ENCODE data around the gene ABCA7.

ABCA7 gene

DNA sequence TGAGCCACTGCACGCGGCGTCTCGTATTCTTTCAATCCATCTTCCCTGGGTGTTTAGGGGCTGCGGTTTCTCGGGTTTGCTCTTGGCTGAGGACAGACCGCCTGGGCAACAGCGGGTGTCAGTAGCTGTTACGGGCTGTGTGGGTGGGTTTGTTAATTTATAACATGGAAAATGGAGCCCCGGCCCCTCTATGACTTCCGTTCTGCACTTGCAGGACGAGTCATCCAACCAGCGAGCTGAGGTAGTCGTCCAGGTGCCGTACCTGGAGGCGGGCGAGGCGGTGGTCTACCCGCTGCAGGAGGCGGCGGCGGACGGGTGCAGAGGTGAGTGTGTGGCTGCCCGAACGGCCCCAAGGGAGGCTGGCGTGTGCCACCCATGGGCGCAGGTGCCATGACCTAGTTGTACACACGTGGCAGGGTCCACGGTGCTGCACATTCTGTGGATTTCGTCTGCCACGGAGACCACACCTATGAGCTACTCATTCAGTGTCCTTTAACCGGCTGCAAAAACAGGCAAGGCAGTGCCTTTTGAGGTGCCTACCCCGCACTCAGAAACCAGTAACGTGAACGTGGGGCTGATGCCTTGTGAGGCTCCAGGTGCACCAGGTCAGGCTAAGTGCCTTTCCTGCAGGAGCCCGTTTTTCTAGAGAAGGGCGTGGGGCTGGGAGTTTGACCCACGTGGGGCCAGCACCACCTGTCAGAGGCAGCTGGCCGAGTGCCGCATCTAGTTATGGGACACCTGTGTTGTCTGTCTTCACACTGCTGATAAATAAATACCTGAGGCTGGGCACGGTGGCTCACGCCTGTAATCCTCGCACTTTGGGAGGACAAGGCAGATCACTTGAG lies 44.3 kb downstream of the ABCA7 start:
- in situ Hi-C loops (cut with MboI; ENCODE audit: low sequenced_read_pairs) = no loop called here

DNA sequence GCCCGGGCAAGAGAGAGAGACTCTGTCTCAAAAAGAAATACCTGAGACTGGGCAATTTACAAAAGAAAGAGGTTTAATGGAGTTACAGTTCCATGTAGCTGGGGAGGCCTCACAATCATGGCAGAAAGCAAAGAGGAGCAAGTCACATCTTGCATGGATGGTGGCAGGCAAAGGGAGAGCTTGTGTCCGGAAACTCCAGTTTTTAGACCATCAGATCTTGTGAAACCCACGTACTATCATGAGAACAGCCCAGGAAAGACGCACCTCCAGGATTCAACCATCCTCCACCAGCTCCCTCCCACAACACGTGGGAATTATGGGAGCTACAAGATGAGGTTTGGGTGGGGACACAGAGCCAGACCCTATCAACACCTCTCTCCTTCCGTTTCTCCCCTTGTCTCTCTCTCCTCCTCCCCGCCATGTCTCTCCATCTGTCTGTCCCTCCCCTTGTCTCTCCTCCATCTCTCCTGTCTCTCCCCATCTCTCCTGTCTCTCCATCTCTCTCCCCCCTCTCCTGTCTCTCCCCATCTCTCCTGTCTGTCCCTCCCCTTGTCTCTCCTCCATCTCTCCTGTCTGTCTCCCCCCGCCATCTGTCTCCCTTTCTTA lies 45.2 kb downstream of the ABCA7 start:
- in situ Hi-C loops (cut with MboI; ENCODE audit: low sequenced_read_pairs) = no loop called here

DNA sequence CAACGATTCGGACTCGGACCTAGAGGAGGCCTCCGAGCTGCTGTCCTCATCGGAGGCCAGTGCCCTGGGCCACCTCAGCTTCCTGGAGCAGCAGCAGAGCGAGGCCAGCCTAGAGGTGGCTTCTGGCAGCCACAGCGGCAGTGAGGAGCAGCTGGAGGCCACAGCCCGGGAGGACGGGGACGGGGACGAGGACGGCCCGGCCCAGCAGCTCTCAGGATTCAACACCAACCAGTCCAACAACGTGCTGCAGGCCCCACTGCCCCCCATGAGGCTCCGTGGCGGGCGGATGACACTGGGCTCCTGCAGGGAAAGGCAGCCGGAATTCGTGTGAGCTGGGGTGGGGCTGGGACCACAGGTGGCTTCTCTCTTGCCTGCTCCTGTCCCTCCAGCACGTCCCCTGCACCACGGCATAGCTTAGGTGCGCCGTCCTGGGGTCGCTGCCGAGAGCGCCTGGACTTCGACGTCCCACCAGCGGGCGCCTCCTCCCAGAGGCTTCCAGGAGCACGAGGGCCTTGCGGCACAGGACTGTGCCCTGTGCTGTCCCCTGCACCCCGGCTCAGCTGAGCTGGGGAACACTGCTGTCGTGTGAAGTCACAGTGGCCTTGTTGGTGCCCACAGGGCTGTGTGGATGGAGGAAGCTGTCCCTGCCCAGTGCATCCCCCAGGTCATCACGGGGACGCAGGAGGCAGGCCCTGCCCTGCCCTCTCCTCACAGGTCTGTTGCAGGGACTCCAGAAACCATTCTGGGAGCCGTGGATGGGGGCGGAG lies 46.0 kb downstream of the ABCA7 start:
- in situ Hi-C loops (cut with MboI; ENCODE audit: low sequenced_read_pairs) = no loop called here

DNA sequence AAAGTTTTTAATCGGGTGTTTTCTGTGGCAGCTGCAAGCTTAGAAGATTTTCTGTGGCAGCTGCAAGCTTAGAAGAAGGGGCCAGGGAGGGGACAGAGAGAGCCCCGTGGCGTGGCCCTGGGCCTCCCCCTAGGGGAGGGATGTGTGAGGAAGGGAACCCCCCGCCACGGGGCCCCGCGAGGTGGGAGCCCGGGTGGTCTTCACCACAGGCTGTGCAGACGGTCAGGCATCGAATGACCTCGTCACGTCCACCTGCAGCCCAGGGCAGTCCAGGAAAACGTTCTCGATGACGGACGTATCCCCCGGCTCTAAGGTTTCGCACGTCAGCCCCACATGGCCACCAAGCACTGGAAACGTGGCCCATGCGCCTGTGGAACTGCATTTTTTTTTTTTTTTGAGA lies 46.7 kb downstream of the ABCA7 start:
- in situ Hi-C loops (cut with MboI; ENCODE audit: low sequenced_read_pairs) = no loop called here

DNA sequence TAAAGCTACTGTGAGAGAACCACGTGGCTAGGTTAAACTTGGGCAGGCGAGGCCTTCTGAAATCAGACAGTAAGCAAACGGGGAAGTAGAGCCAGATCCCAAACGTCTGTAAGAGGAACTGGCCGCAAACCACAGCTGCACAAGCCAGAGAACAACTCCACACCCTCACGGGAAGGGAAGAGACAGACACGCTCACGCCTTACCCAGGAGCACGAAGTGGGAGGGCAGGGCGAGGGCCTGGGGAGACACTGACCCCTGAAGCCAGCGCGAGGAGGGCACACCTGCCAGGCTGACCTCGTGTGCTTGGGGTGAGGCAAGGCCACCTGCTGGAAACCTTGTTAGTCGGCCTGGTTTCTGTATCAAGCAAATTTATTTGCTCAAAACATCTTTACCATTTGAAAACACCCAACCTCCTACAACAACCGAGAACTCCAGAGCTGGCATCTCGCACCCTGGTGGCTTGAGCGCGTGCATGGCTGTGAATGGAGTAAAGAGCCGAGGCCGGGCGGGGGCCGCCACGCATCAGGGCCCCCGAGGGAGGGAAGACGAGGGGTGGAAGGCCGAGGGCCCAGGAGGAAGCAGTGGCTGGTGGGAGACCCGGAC lies 48.0 kb downstream of the ABCA7 start:
- in situ Hi-C loops (cut with MboI; ENCODE audit: low sequenced_read_pairs) = no loop called here

DNA sequence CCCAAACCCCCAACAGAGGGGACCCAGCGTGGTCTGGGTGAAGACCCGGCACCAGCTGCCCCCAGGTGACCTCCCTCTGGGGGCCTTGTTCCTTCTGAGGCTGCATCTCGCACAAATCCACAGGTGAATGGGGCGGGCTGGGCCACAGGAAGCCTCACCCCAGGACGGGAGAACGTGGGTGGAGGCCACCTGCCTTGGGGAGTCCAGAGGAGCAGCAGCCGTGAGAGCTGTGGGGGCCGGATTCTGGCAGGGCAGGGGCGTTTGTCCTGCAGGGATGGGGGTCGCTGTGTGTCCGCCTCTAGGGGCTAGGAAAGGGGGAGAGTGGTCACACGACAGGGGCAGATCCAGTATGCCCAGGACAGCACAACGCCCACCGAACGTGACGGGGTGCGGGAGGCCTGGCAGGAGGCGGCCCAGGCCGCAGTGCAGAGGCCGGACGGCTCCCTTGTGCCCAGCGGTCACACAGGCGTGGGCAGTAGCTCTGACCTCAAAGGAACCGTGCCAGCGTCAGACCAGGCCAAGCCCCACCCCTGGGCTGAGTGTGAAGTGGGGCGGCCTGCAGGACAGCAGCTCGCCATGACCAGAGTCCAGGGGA lies 48.6 kb downstream of the ABCA7 start:
- in situ Hi-C loops (cut with MboI; ENCODE audit: low sequenced_read_pairs) = no loop called here

DNA sequence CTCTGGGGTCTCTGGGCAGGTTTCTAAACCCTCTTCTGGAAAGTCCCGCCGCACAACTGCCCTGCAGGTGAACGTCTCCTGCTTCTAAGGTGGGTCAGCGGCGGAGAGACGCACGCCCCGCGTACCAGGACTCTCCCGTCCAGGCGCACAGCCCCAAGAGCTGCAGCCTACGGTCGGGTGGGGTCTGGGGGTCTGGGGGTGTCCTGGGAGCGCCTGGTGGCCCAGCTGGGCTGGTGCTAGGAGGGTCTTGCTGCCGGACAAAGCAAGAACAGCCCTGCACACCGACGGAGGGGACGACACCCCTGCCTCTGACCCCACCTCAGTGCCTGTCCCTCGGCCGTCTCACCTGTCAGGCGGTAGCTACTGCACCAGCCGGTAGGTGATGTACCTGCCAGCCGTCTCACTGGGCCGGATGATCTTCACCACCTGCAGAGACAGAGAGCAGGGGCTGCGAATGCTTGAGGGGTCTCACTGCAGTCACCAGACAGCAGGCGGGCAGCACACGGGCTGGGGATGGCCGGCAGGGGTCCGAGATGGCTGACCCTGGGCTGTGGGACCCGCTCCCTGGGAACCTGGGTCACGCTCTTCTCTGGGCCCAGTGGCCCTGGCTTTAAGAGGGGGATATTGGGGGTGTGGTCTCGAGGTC lies 49.3 kb downstream of the ABCA7 start:
- in situ Hi-C loops (cut with MboI; ENCODE audit: low sequenced_read_pairs) = no loop called here

DNA sequence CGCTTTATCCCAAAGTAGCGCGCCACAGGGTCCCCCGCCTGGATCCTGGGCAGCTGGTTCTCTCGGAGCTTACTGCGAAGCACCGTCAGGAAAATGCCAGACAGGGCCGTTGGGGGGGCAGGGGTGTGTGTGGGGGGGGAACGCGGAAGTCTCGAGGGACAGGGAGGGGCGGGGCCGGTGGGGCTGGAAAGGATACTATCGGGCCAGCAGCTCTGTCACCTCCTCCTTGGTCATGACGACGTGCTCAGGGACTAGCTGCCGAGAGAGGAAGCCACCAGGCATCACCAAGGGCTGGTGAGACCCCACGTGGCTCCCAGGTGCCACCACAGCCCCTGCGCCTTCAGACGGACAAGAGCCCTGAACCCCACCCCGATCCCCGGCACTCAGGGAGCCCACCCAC lies 50.0 kb downstream of the ABCA7 start:
- in situ Hi-C loops (cut with MboI; ENCODE audit: low sequenced_read_pairs) = no loop called here

DNA sequence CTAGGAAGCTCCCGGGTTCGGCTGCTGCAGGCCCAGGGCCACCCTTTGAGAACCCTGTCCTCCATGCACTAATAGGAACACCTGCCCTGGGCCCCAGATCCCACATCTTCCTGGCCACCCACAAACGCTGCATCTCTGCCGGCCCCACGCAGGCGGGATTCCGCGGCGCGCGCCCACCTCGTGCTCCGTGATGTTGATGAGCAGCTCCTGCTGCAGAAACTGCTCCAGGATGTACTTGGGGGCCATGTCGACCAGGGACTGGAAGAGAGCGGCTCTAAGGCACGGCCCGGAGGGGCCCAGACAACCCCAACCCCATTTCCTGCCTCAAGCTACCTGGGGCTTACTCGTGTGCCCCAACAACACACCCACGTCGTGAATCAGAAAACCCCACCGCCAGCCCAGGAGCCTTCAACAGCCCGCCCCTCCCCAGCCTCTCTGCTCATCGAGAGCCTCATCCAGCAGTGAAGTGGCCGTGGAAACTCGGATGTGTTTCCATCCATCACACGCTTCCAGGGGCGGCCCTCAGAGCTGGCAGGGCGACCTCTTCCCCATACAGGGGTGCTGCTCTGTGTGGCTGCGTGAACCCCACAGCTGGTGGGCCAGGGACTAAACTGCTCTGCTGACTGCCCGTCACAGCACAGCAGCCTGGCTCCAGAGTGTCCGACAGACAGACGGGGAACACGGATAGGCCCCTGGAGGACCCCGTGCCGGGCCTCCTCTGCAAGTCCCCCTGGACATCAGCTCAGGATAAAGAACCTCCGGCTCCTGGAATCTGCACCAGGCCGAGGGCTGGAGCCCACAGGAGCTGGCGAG lies 51.0 kb downstream of the ABCA7 start:
- in situ Hi-C loops (cut with MboI; ENCODE audit: low sequenced_read_pairs) = no loop called here

DNA sequence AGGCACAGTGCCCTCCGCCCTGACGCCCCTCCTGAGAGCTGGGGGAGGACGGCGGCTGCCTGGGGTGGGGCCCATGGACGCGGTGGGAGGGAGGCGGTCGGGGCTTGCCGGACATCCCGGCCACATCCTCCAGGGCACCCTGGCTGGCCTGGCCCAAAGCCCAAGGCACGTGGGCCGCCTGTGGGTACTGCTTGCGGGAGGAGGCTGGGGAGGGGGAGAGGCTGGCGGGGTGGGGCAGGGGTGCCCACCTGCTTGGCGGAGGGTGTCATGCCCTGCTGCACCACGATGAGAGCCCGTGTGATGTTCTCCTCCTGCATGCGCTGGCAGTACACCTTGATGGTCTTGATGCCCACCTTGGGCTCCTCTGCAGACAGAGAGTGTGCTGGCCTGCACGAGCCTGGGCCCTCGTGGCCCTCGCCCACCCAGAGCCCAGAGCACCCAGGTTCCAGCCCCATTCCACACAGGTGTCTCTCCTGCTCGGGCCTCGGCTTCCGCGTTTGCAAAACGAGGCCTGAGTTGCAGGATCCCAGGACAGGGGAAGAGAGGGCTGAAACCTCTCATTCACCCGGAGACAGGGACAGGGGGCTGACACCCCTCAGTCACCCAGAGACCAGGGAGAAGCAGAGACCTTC lies 51.8 kb downstream of the ABCA7 start:
- in situ Hi-C loops (cut with MboI; ENCODE audit: low sequenced_read_pairs) = no loop called here

DNA sequence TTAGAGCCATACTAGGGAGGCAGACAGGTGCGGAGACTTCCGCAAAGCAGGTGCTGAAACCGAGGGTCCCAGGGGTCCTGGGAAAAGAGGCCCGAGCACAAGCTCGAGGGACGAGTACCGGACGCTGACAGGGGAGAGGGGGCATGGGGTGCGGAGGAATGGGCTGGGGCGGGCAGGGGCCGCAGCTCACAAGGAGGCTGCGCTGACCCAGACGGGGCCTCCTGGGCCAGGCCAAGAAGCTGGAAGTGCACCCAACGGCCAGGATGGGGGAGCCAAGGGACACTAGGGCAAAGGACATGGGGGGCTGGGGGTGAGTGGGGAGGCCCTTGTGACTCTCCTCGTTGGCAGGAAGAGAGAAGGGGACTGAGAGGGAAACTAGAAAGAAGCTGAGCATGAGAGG lies 53.4 kb downstream of the ABCA7 start:
- in situ Hi-C loops (cut with MboI; ENCODE audit: low sequenced_read_pairs) = no loop called here

DNA sequence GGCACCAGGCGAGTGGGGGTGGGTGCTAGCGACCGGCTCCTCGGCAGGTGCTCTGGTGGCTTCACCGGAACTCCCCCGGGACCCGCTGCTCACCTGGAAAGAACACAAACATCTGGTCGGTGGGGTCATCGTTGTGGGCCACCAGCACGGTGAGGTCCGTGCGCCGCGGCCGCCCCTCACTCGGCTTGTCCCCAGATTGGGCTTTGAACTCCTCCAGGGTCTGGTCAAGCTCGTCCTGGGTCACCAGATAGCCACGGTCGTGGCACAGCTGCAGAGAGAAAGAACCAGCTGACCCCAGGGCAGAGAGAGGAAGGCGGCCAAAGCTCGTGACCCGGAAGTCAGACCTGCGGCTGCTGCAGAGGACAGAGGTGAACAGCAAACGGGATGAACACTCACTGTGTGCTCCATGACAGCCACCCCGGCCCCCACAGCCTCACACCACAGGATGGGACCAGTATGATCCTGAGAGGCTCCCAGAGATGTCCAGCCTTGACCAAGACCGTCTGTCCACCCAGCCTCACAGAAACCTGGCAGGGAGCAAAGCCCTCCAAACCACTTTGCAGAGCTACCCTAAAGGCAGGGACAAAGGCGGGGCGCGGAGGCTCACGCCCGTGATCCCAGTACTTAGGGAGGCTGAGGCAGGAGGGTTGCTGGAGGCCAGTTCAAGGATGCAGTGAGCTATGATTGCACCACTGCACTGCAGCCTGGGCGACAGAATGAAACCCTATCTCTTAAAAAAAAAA lies 54.1 kb downstream of the ABCA7 start:
- in situ Hi-C loops (cut with MboI; ENCODE audit: low sequenced_read_pairs) = no loop called here

DNA sequence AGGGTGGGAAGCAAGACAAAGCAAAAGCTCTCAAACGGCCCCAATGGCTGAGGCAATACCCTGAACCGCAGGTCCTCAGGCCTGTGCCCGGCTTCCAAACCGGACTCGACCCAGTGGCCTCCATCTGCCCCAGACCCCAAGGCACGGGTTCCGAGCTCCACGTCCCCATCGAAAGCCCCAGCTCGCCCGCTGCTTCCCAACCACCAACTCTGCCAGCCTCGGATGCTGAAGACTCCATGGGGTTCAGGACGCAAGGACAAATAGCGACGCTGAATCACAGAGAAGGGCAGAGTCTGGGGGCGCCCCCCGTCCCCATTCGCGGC lies 54.7 kb downstream of the ABCA7 start:
- in situ Hi-C loops (cut with MboI; ENCODE audit: low sequenced_read_pairs) = no loop called here

DNA sequence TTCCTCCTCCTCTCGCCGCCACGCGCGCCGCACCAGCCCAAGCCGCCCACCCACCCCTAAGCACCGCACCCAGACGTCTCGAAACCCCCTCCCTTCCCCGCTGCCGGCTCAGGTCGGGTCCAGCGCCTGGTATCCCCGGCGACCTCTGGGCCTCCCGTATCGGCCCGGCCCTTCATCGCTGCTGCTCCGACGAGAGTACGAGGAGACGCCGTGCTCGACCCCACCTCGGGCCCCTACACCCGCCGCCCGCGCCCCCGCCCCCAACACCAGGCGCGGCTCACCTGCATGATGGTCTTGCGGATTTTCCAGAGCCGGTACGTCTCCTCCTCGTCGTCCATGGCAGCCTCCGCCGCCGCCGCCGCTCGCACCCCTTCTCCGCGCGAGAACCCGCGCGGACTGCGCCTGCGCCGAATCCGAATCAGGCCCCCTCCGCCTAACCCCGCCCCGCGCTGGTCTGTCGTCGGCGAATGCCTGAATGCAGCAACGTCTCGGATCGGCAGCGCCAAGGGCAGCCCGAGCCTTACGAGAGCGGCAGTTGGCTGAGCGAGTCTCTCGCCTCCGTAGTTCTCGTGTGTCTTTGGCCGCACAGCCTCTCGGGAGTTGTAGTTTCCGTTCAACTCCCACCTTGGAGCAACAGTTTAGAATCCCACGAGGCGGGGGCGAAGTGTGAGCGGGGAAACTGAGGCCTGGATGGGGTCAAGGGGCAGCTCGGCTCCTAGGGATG lies 55.2 kb downstream of the ABCA7 start, which contains the start of gene POLR2E:
POLR2E (minus strand) TSS at position 398 of the 724 bp plus-strand sequence; CDS start at position 338, 60 bp downstream.
- in situ Hi-C loops (cut with MboI; ENCODE audit: low sequenced_read_pairs) = no loop called here

DNA sequence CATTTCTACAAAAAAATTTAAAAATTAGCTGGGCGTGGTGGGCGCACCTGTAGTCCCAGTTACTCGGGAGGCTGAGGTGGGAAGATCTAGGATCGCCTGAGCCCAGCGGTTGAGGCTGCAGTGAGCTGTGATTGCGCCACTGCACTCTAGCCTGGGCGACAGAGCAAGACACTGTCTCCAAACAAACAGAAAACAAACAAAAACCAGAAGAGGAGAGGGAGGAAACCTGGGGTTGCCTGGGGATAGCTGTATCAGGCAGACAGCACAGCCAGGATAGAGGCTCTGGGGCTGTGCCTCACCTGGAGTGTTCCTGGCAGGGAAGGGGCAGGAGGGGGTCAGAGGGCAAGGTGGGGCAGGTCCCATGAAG lies 57.9 kb downstream of the ABCA7 start:
- in situ Hi-C loops (cut with MboI; ENCODE audit: low sequenced_read_pairs) = no loop called here

DNA sequence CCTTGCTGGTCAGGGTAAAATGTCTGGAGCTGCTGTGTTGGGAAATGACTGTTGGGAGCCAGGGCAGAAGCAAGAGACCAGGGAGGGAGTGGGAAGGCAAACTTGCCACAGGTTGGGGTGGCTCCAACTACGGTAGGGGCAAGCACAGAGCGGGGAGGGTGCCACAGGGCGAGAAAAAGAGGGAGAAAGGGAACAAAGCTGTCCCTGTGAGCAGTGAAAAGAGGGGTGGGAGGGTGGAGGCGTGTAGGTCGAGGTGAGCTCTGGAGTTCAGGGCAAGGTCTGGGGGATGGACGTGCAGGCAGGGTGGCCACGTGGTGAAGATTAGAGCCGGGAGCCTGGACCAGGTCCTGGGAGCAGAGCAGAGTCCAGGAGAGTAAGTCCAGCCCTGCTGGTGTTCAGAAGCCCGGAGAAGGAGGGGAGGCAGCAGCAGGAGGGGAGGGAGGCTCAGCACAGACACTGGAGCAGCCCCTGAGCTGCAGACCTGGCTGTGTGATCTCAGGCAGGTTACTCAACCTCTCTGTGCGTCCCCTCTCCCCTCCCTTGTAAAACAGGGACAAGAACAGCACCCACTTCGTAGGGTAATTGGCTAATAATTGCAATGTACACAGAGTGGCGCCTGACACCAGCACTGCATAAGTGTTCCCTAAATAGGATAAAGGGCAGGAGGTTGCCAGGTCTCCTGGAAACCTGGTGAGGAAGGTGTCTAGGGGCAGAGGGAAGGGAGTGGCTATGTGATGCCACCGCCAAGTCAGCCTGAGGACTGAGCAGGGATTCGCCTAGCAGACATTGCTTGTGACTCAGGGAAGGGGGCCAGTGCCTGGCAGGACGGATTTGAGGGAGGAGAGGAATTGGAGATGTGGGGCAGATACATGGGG lies 58.5 kb downstream of the ABCA7 start:
- in situ Hi-C loops (cut with MboI; ENCODE audit: low sequenced_read_pairs) = no loop called here

DNA sequence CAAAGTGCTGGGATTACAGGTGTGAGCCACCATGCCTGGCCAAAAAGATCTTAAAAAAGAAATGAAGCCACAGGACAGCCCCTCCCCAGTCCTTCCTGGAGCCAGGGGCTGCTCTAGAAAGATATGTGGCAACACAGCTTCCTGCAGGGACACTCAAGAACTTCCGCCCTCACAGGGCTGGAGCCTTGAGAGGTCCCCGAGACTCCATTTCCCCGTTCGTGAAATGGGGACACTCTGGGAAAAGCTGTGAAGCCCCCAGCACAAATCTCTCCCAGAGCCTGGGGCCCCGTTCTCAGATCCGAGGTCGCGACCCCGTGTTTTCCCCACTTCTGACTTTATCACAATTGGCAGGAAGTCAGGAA lies 61.4 kb downstream of the ABCA7 start:
- in situ Hi-C loops (cut with MboI; ENCODE audit: low sequenced_read_pairs) = no loop called here
